Stomach (tissue), 4 donors: ENCODE data around the gene MAD2L1BP.

ENCODE experiments used
- EP300 ChIP-seq: sonication (generic); formaldehyde crosslinking; IDR thresholded peaks from one replicate; pipeline ENCODE4 v1.6.1; 2017; ENCODE audit warnings: antibody characterized with exemption
- POLR2A ChIP-seq, 4 donors: fragments of 450-650 bp; IDR thresholded peaks; one replicate each; pipeline ENCODE4 v1.6.1; 2016; ENCODE audit warnings: antibody characterized with exemption in 4 of 4, control low read depth in 2 of 4, mild to moderate bottlenecking in 1 of 4, moderate library complexity in 1 of 4
- POLR2AphosphoS5 ChIP-seq, 3 donors: sonication (generic); formaldehyde crosslinking; IDR thresholded peaks; one replicate each; pipeline ENCODE4 v1.6.1; 2016; ENCODE audit warnings: antibody characterized with exemption in 3 of 3
- TF ChIP-seq, protein P1 (sequence below), 7 experiments: fragments of 450-650 bp in 4 of 7; fragments of 200-600 bp in 3 of 7; sonication (generic) in 3 of 7; IDR thresholded peaks; one replicate each; pipeline ENCODE4 v1.5.1; 2016 to 2019; ENCODE audit warnings: antibody characterized with exemption in 7 of 7, control low read depth in 2 of 7, mild to moderate bottlenecking in 1 of 7

- TF ChIP-seq, protein P1, sequence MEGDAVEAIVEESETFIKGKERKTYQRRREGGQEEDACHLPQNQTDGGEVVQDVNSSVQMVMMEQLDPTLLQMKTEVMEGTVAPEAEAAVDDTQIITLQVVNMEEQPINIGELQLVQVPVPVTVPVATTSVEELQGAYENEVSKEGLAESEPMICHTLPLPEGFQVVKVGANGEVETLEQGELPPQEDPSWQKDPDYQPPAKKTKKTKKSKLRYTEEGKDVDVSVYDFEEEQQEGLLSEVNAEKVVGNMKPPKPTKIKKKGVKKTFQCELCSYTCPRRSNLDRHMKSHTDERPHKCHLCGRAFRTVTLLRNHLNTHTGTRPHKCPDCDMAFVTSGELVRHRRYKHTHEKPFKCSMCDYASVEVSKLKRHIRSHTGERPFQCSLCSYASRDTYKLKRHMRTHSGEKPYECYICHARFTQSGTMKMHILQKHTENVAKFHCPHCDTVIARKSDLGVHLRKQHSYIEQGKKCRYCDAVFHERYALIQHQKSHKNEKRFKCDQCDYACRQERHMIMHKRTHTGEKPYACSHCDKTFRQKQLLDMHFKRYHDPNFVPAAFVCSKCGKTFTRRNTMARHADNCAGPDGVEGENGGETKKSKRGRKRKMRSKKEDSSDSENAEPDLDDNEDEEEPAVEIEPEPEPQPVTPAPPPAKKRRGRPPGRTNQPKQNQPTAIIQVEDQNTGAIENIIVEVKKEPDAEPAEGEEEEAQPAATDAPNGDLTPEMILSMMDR (IDR thresholded peaks at IDR 0.05): no peak
- TF ChIP-seq POLR2AphosphoS5 (IDR thresholded peaks at IDR 0.05) (no peak), POLR2A (IDR thresholded peaks at IDR 0.05) (no peak), EP300 (no peak)
These were observed 45.7 kb downstream of the MAD2L1BP start for GRCh38 chr6:43681303-43681702.
